CD4-positive, alpha-beta T cell treated with Interleukin-10 for 1 hour (primary cell): ENCODE data around the gene CALM1.
A peak's percentile ranks its signal among the peaks of the same experiment; 100 is the strongest.
"Not testable (repeated sequence)": the region's sequence is repeated elsewhere in the genome, so short reads cannot be mapped to it uniquely, and the experiment has no call there.

ENCODE experiments used
- DNase-seq: peaks from one replicate; pipeline ENCODE4 v3.0.0-alpha.2; 2020

The CALM1 gene

GRCh38 chr14:90383731-90384542, 12.9 kb upstream of the CALM1 start:
- DNase-seq: peak; percentile 70

- peak; percentile 69 for DNase-seq
These were observed 12.3 kb upstream of the CALM1 start for GRCh38 chr14:90384543-90384911.

- DNase-seq: no peak
These were observed 10.5 kb upstream of the CALM1 start for GRCh38 chr14:90386321-90386720.

- DNase-seq: no peak
These were observed 9.5 kb upstream of the CALM1 start for GRCh38 chr14:90387206-90387760.

GRCh38 chr14:90388437-90388836, 8.4 kb upstream of the CALM1 start:
- no peak for DNase-seq

- DNase-seq: no peak
These were observed 7.8 kb upstream of the CALM1 start for GRCh38 chr14:90388982-90389381.

- DNase-seq: no peak
These were observed 2.9 kb upstream of the CALM1 start for GRCh38 chr14:90393966-90394365.

- DNase-seq: not testable (repeated sequence)
These were observed 2.0 kb upstream of the CALM1 start for GRCh38 chr14:90394782-90395181.

GRCh38 chr14:90397425-90398314, 841 bp downstream of the CALM1 start:
- DNase-seq: peak; percentile 80

- DNase-seq: peak; percentile 75
These were observed 1.5 kb downstream of the CALM1 start for GRCh38 chr14:90398315-90398839.

- no peak for DNase-seq
These were observed 2.2 kb downstream of the CALM1 start for GRCh38 chr14:90398841-90399540.

- peak; percentile 92 for DNase-seq
These were observed 3.0 kb downstream of the CALM1 start for GRCh38 chr14:90399541-90400444.

- no peak for DNase-seq
These were observed 4.2 kb downstream of the CALM1 start for GRCh38 chr14:90400904-90401561.

- DNase-seq: no peak
These were observed 5.2 kb downstream of the CALM1 start for GRCh38 chr14:90402016-90402415.

- DNase-seq: no peak
These were observed 6.2 kb downstream of the CALM1 start for GRCh38 chr14:90403065-90403464.

- DNase-seq: no peak
These were observed 8.3 kb downstream of the CALM1 start for GRCh38 chr14:90405101-90405500.

- DNase-seq: no peak
These were observed 8.9 kb downstream of the CALM1 start for GRCh38 chr14:90405755-90406154.

GRCh38 chr14:90406384-90406798, 9.6 kb downstream of the CALM1 start:
- DNase-seq: no peak

GRCh38 chr14:90407230-90407629, 10.4 kb downstream of the CALM1 start:
- DNase-seq: no peak

- no peak for DNase-seq
These were observed 11.9 kb downstream of the CALM1 start for GRCh38 chr14:90408713-90409112.

GRCh38 chr14:90409209-90409730, 12.4 kb downstream of the CALM1 start:
- no peak for DNase-seq
